Glutamatergic neuron (in vitro differentiated cells): ENCODE results near the gene DTX3L. TPM values are rescaled to one million over a fixed set of nuclear protein-coding genes. Genes with fewer than 3 reads are reported as not detected.

Source experiments
- DNase-seq: peaks from one replicate; pipeline ENCODE4 v3.0.0; 2022
- H3K27ac Mint-ChIP-seq: one replicate; pipeline ENCODE4 v1.8.0; 2020; ENCODE audit warnings: mild to moderate bottlenecking, mixed read lengths, inconsistent platforms; ENCODE audit not compliant: unreplicated experiment
- H3K27me3 Mint-ChIP-seq: one replicate; pipeline ENCODE4 v1.8.0; 2020; ENCODE audit warnings: mild to moderate bottlenecking, moderate library complexity, mixed read lengths, inconsistent platforms; ENCODE audit not compliant: unreplicated experiment
- H3K36me3 Mint-ChIP-seq: one replicate; pipeline ENCODE4 v1.8.0; 2020; ENCODE audit warnings: mild to moderate bottlenecking, mixed read lengths, inconsistent platforms; ENCODE audit not compliant: unreplicated experiment
- H3K4me1 Mint-ChIP-seq: one replicate; pipeline ENCODE4 v1.8.0; 2020; ENCODE audit warnings: mild to moderate bottlenecking, low read depth, mixed read lengths, inconsistent platforms; ENCODE audit not compliant: unreplicated experiment
- H3K4me3 Mint-ChIP-seq: one replicate; pipeline ENCODE4 v1.8.0; 2020; ENCODE audit warnings: mild to moderate bottlenecking, mixed read lengths, inconsistent platforms; ENCODE audit not compliant: unreplicated experiment
- H3K9me3 Mint-ChIP-seq: one replicate; pipeline ENCODE4 v1.8.0; 2020; ENCODE audit warnings: mild to moderate bottlenecking, moderate library complexity, mixed read lengths, inconsistent platforms; ENCODE audit not compliant: unreplicated experiment
- CTCF ChIP-seq: fragments of 200-600 bp; sonication (generic); IDR thresholded peaks from one replicate; pipeline ENCODE4 v1.5.0; 2021; ENCODE audit not compliant: partially characterized antibody, unreplicated experiment
- total RNA-seq: library from RNA; stranded (reverse); fragmentation: NEBNext Ultra II Directional; extraction: Animal tissue kit (Norgen Biotek cat#: 25700); gene quantifications from one replicate; pipeline ENCODE4 v1.2.1, GENCODE V29; 2021; ENCODE audit not compliant: unreplicated experiment

The DTX3L gene
- total RNA-seq, 1 donor from 2014 or later = 0.20 TPM

- no peak for TF ChIP-seq CTCF
- Mint-ChIP-seq H3K27me3 (peaks cover 6% of the 10 kb centered on the region), H3K27ac (no peak overlapping the region), H3K4me1 (no peaks in the 10 kb centered on the region), H3K4me3 (no peak overlapping the region), H3K36me3 (no peaks in the 10 kb centered on the region), H3K9me3 (no peaks in the 10 kb centered on the region)
- DNase-seq = no peak
These were observed 28.0 kb upstream of the DTX3L start for GRCh38 chr3:122535964-122536631.

- no peak for TF ChIP-seq CTCF
- no peak for DNase-seq
- no peaks in the 10 kb centered on the region for H3K9me3 Mint-ChIP-seq
- H3K4me1 Mint-ChIP-seq = no peaks in the 10 kb centered on the region
- no peaks in the 10 kb centered on the region for H3K36me3 Mint-ChIP-seq
- no peak overlapping the region for H3K4me3 Mint-ChIP-seq
- H3K27me3 Mint-ChIP-seq = peaks cover 6% of the 10 kb centered on the region
- no peak overlapping the region for H3K27ac Mint-ChIP-seq
These were observed 27.5 kb upstream of the DTX3L start for GRCh38 chr3:122536632-122537001.

- Mint-ChIP-seq H3K4me1 (no peaks in the 10 kb centered on the region), H3K36me3 (no peaks in the 10 kb centered on the region), H3K27me3 (peaks cover 3% of the 10 kb centered on the region), H3K9me3 (no peaks in the 10 kb centered on the region), H3K27ac (no peak overlapping the region), H3K4me3 (no peak overlapping the region)
- DNase-seq = no peak
- no peak for TF ChIP-seq CTCF
These were observed 25.1 kb upstream of the DTX3L start for GRCh38 chr3:122538956-122539490.

GRCh38 chr3:122546151-122546550 lies 18.0 kb upstream of the DTX3L start:
- Mint-ChIP-seq H3K4me3 (no peak overlapping the region), H3K27ac (no peak overlapping the region), H3K4me1 (no peaks in the 10 kb centered on the region), H3K9me3 (no peaks in the 10 kb centered on the region), H3K36me3 (no peaks in the 10 kb centered on the region), H3K27me3 (no peaks in the 10 kb centered on the region)
- TF ChIP-seq CTCF = no peak
- DNase-seq = no peak

GRCh38 chr3:122548076-122548475 lies 16.1 kb upstream of the DTX3L start:
- no peak for DNase-seq
- TF ChIP-seq CTCF = no peak
- Mint-ChIP-seq H3K36me3 (no peaks in the 10 kb centered on the region), H3K9me3 (no peaks in the 10 kb centered on the region), H3K4me1 (no peaks in the 10 kb centered on the region), H3K27ac (no peak overlapping the region), H3K4me3 (no peak overlapping the region), H3K27me3 (no peaks in the 10 kb centered on the region)
